Activated CD4-positive, alpha-beta T cell treated with anti-CD3 and anti-CD28 coated beads for 1 hour (primary cell): ENCODE measurements around the gene DDX42.

ENCODE experiments used
- DNase-seq: peaks from one replicate; pipeline ENCODE4 v3.0.0-alpha.2; 2020

The DDX42 gene, protein sequence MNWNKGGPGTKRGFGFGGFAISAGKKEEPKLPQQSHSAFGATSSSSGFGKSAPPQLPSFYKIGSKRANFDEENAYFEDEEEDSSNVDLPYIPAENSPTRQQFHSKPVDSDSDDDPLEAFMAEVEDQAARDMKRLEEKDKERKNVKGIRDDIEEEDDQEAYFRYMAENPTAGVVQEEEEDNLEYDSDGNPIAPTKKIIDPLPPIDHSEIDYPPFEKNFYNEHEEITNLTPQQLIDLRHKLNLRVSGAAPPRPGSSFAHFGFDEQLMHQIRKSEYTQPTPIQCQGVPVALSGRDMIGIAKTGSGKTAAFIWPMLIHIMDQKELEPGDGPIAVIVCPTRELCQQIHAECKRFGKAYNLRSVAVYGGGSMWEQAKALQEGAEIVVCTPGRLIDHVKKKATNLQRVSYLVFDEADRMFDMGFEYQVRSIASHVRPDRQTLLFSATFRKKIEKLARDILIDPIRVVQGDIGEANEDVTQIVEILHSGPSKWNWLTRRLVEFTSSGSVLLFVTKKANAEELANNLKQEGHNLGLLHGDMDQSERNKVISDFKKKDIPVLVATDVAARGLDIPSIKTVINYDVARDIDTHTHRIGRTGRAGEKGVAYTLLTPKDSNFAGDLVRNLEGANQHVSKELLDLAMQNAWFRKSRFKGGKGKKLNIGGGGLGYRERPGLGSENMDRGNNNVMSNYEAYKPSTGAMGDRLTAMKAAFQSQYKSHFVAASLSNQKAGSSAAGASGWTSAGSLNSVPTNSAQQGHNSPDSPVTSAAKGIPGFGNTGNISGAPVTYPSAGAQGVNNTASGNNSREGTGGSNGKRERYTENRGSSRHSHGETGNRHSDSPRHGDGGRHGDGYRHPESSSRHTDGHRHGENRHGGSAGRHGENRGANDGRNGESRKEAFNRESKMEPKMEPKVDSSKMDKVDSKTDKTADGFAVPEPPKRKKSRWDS

DNA sequence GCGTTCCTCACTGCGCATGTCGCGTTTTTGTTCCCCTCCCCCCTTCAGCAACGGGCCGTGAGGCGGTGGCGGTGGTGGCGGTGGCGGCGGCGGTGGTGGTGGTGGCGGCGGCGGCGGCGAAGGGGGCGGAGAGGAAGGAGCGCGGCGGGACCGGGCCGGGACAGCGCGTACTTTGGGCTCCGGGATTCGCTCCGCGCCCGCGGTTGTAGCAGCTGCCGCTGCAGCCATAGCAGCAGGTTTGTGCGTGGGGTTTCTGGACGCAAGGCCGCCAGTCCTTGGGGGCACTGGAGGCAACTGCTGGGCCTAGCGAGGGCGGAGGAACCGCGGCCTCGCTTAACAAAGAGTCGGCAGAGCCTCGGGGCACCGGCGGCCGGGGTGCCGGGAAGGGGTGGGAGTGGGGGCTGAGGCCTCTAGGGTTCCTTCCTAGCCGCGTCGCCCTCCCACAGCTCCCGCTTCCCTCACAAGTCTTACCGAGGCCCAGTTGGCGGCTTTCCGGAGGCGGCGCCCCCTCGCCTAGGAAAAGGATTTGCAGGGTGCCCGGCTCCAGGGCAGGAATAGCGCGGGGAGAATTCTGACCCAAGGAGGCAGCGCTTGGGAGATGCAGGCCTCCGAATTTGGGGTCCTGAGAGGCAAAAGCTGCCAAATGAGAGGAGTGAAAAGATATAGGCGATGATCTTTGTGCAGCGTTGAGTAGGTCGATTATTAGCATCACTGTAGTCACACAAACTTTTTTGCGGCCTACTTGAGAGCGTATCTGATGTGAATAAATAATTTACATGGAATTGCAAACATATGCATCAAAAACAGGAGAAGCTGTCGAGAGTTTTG is at the start of gene DDX42:
DDX42 (plus strand) TSS at position 30 of the 828 bp plus-strand sequence. CDS start 12,880 bp downstream, outside the sequence.
- DNase-seq = peak; percentile 86

DNA sequence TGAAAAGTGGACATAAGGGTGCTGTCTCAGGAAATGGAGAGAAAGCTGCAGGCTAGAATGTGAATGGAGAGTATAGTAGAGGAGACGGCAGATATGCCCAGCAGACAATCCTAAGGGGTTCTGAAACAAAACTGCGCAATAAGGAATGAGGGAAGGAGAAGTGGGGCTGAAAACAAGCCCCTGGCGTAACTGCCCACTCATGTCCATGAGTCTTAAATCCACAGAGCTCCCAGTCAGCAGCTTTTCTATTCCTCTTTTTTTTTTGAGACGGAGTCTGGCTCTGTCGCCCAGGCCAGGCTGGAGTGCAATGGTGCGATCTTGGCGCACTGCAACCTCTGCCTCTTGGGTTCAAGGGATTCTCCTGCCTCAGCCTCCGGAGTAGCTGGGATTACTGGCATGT is 38.3 kb upstream of the DDX42 start:
- DNase-seq = no peak

DNA sequence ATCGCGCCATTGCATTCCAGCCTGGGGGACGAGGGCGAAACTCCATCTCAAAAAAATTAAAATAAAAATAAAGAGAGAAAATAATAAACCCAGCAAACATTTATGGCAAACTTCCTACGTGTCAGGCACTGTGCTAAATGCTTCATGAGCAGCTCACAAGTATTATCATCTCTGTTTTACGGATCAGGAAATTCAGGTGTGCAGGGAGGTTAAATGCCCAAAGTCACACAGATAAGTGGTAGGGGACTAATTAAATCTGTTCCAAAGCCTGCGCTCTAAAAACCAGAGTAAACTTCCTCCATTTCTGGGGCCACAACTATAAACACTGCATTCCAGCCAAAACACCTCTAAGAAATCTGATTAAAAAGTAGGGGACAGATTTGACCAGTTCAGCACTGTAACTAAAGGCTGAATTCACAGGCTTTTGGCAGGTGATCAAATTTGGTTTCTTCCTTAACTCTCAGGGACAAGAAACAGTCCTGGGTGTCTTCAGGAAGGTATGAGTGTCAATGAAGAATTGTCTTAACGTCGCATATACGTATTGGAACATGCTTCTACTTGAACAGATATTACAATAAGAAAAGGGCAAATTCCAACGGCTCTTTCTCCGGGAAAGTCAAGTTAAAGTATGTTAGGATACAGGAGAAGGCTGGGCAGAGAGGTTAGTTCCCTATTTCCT is 33.4 kb upstream of the DDX42 start:
- no peak for DNase-seq

DNA sequence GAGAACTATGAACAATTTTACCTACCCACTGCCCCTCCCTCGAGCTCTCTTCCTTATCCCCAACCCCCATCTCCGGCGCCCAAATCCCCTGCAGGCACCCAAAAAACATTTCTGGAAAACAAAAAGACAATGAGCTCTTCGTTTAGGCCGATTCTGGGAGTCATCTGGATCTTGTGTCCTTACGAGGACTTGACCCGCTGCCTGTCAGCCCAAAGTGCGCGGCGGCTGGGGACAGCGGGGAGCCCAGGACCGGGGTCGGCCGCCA is 32.9 kb upstream of the DDX42 start:
- no peak for DNase-seq

DNA sequence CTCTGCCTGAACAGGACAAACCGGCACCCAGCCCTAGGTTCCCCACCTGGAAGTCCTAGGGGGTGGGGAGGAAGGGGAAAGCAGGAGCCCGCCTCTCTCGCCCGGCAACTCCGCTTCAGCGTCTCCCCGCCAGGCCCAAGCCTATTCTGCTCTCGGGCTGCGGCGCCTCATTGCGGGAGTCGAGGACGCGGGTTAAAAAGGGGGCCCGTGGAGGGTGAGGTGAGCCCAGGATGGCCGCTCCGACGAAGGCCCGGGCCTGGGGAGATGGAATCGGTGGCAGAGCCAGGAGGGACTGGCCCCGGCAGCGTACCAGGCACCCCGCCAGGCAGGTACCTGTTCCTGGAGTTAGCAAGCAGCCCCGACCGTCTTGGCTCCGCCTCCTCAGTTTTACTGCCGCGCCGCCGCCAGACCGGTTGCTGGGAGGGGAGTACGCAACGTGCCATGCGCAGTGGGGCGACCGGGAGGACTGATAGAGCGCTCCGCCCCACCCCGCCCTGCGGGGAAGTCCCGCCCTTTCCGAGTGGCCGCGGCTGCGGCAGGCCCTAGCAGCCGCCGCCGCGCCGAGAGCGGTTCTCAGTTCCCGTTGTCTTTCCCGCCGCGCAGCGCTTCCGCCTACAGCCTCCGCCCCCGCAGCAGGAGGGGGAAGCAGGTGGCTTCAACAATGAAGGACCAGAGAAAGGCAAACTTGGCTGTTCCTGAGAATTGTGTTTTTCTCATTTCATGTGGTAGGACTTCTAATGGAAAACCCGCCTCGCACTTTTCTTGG is 32.4 kb upstream of the DDX42 start, which contains the start of gene STRADA:
STRADA (minus strand) TSS at position 392 of the 766 bp plus-strand sequence. CDS start 13,430 bp downstream, outside the sequence.
- peak; percentile 98 for DNase-seq

DNA sequence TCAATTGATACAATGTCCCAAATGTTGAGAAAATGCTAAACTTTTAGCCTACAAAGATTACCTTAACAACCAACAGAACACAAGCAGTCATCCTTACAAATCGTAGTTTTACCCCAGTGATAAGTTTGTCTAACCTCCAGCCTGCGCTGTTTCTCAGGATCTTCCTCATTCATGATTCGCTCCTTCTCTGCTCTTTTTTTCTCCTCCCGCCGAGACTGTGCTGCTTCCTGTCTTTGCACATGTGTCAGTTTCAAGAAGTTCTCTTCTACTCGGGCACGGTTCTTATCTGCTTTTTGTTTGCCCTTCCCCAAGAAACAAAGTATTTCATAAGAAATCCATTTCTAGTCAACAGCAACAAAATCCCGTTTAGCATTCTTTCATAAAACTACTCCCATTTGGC is 22.2 kb upstream of the DDX42 start:
- DNase-seq = no peak

DNA sequence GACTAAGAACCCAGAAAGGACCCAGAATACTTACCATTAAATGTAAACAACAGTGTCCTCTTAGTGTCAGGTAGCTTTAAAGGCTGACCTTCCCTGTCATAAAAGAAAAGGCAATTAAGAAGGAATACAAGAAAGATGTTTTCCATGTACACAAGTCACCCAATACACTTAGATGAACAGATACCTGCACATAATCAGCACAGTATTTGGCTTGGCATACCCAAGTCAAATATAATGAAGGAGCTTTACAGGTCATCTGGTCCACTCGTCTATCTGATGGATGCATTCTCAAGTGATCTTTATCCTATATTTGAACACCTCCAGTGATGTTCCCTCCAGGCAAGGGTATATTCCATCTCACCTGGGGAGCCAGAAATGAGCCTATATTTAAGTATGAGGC is 21.3 kb upstream of the DDX42 start:
- DNase-seq = no peak

GRCh38 chr17:63753215-63753614 is 20.8 kb upstream of the DDX42 start:
- no peak for DNase-seq

DNA sequence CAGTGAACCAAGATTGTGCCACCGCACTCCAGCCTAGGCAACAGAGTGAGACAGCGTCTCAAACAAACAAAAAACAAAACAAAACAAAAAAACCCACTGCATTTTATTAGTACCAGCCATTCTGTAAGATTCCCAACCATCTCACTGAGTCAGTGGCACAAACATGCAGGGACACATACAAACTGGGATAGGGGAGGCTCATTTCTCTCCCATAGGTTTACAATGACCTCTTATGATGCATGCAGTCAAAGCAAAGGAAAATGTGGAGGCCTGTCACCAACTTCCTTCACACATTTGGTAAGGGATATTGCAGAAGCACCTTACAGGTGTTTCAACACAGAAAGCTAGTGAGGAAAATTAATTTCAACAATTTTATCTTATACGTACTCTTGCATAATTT is 19.9 kb upstream of the DDX42 start:
- DNase-seq = no peak

DNA sequence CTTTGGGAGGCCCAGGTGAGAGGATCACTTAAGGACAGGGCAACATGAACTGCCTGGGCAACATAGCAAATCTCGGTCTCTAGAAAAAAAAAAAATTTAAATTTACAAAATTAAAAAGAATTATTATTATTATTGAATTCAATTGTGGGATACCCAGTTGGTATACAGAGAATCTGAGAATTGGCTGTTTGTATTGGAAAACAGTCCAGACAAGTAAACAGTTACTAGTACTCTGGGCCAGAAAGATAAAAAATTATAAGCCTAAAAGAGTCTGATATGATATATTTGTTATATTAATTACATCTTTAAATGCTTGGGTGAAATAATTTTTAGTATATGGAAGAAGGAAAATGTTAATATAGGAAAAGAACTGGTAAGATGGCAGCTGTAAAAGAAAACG is 15.5 kb upstream of the DDX42 start:
- DNase-seq = no peak

- DNase-seq = no peak
These were observed 13.0 kb upstream of the DDX42 start for GRCh38 chr17:63760771-63761539.

- DNase-seq = no peak
These were observed 11.6 kb upstream of the DDX42 start for GRCh38 chr17:63762161-63763078.

GRCh38 chr17:63764716-63765115 is 9.3 kb upstream of the DDX42 start:
- DNase-seq = no peak

DNA sequence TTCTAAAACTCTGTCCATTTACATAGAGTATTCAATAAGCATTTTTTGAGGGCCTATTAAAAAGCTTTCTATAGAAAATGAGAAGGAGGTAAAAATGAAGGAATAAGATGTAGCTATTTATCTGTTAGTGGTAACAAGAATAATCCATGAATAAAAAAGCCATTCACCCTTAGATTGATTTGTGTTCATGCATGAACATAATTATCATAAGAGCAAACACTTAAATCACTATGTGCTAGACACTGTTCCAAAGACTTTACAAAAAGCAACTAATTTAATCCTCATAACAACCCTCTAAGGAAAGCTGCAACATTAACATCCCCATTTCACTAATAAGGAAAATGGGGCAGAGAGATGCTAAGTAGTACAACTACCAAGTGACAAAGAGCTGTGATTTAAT is 7.2 kb upstream of the DDX42 start:
- DNase-seq = no peak

DNA sequence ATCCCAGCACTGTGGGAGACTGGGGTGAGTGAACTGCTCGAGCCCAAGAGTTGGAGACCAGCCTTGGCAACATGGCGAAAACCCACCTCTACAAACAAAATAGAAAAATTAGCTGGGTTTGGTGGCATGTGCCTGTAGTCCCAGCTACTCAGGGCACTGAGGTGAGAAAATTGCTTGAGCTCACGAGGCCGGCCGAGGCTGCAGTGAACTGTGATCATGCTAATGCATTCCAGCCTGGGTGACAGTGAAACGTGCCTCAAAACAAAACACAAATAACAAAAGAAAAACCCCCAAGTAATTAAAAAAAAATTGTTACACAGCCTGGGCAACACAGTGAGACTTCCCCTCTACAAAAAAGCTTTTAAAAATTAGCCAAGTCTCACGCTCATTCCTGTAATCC is 5.5 kb upstream of the DDX42 start:
- no peak for DNase-seq

DNA sequence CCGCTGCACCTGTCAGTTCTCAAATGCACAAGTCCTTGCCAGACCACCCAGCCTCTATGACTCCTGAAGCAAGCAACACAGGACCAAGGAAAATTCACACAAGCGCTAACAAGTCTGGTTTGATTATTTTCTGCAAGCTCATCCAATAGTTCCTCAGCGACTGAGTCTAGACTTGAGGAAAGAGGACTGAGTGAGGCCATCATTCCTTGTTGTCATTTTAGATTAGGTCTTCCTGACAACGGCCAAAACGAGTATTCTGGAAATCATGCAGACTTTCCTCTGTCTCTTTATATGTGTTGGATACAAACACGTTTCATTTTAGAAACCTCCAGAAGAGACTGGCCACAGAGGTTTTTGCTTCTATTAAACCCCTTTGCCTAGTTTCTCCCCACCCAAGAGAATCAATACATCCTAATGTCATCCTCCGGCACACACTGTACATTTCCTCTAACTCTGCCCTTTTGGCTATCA is 1.1 kb upstream of the DDX42 start:
- no peak for DNase-seq

DNA sequence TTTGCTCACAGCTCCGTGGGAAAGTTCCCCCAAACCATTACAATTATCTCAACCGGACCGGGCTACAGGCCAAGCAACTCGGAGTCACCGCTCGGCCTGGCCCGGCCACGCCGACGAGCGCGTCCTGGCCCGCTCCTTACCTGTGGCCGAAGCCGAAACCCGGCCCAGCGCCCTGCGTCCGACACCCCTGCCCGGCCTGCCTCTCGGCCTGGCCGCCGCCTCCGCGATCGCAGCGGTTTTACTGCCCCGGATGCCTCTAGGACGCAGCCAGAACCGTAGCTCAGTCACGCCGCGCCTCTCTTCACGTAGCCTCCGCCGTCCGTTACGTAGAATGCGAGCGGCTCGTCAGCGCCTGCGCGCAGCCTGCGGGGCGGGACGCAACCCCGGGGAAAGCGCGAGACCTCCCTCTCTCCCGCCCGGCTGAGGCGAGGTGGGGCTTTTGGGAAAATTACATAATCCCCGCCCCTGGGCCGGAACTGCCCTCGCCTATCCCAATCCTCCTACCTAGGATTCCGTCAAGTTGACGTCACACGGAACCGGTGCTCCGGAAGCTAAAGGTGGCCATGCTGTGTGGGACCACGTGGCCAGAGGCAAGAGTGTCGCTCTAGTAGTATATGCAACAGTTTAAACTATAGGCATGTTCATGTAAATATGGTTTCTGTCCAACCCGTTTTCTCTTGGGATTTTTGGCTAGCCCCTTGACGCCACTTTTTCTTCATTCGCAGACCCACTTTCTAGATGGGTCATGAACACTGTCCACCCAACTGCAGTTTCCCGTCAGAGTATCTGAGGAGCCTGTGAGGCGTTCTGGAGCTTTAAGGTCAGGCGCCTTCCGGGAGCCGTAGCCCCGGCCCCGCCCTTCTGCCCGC is 464 bp upstream of the DDX42 start, which contains the start of gene CCDC47:
CCDC47 (minus strand) TSS at position 326 of the 869 bp plus-strand sequence. CDS start 7,422 bp downstream, outside the sequence.
- peak; percentile 97 for DNase-seq

DNA sequence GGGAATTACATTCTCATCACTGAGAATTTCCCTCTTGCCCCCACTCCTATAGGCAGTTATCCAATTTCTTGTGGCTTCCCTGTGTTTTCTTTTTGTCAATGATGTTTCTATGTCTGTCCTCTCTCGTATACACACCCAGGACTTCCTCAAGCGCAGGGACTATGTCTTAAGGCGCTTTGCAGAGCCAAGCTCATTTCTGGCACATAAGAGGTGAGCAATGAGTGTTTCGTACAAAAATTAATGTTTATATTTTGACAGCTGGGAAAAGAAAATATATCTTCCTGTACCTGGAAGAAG is 947 bp downstream of the DDX42 start:
- no peak for DNase-seq

DNA sequence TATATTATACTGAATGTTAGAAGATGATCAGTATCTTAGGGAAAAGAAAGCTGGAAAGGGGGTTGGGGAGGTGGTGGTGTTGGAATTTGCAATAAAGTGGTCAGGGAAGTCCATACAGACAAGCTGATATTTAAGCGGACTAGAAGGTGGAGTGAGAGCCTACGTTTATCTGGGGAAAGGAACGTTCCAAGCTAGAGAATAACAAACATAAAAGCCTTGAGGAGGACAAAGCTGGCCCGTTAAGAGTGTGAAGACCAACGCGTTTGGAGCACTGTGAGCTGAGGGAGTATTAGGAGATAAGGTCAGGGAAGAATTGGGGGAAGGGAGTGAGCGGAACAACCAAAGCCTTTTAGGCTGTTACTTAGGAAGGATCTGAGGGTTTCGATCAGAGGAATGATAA is 1.4 kb downstream of the DDX42 start:
- no peak for DNase-seq
